Activated T-cell treated with anti-CD3 and anti-CD28 coated beads for 1 hour (primary cell): ENCODE data around the gene CHRNA1.
"Not testable (repeated sequence)": the region's sequence is repeated elsewhere in the genome, so short reads cannot be mapped to it uniquely, and the experiment has no call there.

Source experiments
- DNase-seq: peaks from one replicate; pipeline ENCODE4 v3.0.0-alpha.2; 2020; ENCODE audit warnings: low read depth

The CHRNA1 gene

GRCh38 chr2:174716785-174717184 is 47.5 kb downstream of the CHRNA1 start:
- DNase-seq, result no peak

GRCh38 chr2:174713686-174714085 is 50.6 kb downstream of the CHRNA1 start:
- no peak for DNase-seq

- DNase-seq, result no peak
Observed at GRCh38 chr2:174711206-174711605, 53.1 kb downstream of the CHRNA1 start.

GRCh38 chr2:174709416-174710004 is 54.8 kb downstream of the CHRNA1 start:
- not testable (repeated sequence) for DNase-seq

- no peak for DNase-seq
Observed at GRCh38 chr2:174708713-174709112, 55.6 kb downstream of the CHRNA1 start.

- no peak for DNase-seq
Observed at GRCh38 chr2:174705321-174705720, 59.0 kb downstream of the CHRNA1 start.

GRCh38 chr2:174704642-174705041 is 59.6 kb downstream of the CHRNA1 start:
- no peak for DNase-seq

- no peak for DNase-seq
Observed at GRCh38 chr2:174704061-174704460, 60.2 kb downstream of the CHRNA1 start.

- DNase-seq, result no peak
Observed at GRCh38 chr2:174703430-174703829, 60.8 kb downstream of the CHRNA1 start.

- DNase-seq, result no peak
Observed at GRCh38 chr2:174702541-174702940, 61.7 kb downstream of the CHRNA1 start.

GRCh38 chr2:174699993-174700766 is 64.1 kb downstream of the CHRNA1 start:
- no peak for DNase-seq
